Osteoblast (primary cell): ENCODE data around the gene CD2BP2. TPM values are rescaled to one million over a fixed set of nuclear protein-coding genes. Genes with fewer than 3 reads are reported as not detected.

Experiments
- DNase-seq: peaks from one replicate; pipeline ENCODE4 v3.0.0; 2011; ENCODE audit warnings: low spot score, mixed read lengths; ENCODE audit not compliant: insufficient read length; ENCODE audit errors: missing footprints
- H2AFZ ChIP-seq: 2 replicates; pipeline ENCODE4 v1.6.0; 2011; ENCODE audit warnings: mild to moderate bottlenecking, low read length
- H3K27ac ChIP-seq: 2 replicates; pipeline ENCODE4 v1.5.1; 2011; ENCODE audit warnings: mild to moderate bottlenecking, low read depth, low read length, moderate library complexity
- H3K27me3 ChIP-seq: 2 replicates; pipeline ENCODE4 v1.6.0; 2012; ENCODE audit warnings: mild to moderate bottlenecking, control low read depth, inconsistent platforms, low read length, moderate library complexity; ENCODE audit not compliant: insufficient read depth
- H3K36me3 ChIP-seq: 2 replicates; pipeline ENCODE4 v1.5.1; 2011; ENCODE audit warnings: mild to moderate bottlenecking, low read length, control low read depth, moderate library complexity; ENCODE audit not compliant: insufficient read depth
- H3K4me1 ChIP-seq: 2 replicates; pipeline ENCODE4 v1.5.1; 2011; ENCODE audit warnings: mild to moderate bottlenecking, low read length, control low read depth, moderate library complexity; ENCODE audit not compliant: insufficient read depth
- H3K4me2 ChIP-seq: 2 replicates; pipeline ENCODE4 v1.6.0; 2011; ENCODE audit warnings: mild to moderate bottlenecking, low read length; ENCODE audit not compliant: insufficient read depth
- H3K4me3 ChIP-seq: fragments of 200-600 bp; sonication (generic); 3 replicates; pipeline ENCODE4 v1.5.1; 2012; ENCODE audit warnings: mild to moderate bottlenecking, low read length, inconsistent platforms; ENCODE audit not compliant: insufficient read depth
- H3K79me2 ChIP-seq: 2 replicates; pipeline ENCODE4 v1.6.0; 2012; ENCODE audit warnings: mild to moderate bottlenecking, low read length, control low read depth, inconsistent platforms; ENCODE audit not compliant: insufficient read depth
- H3K9me3 ChIP-seq: 2 replicates; pipeline ENCODE4 v1.5.1; 2011; ENCODE audit warnings: low read depth, low read length, control low read depth
- H4K20me1 ChIP-seq: 2 replicates; pipeline ENCODE4 v1.6.0; 2012; ENCODE audit warnings: mild to moderate bottlenecking, low read length, control low read depth; ENCODE audit not compliant: insufficient read depth
- CTCF ChIP-seq: IDR thresholded peaks from 2 replicates; pipeline ENCODE4 v1.5.1; 2011; ENCODE audit warnings: mild to moderate bottlenecking, low read depth, low read length, moderate library complexity; ENCODE audit errors: extremely low read depth
- total RNA-seq: library from RNA; depleted of rRNA; stranded (reverse); fragments of >200 nt; gene quantifications from 2 replicates; pipeline ENCODE4 v1.2.3, GENCODE V29; 2012

Gene CD2BP2
- total RNA-seq, 1 donor = 32.9 TPM

GRCh38 chr16:30380072-30380802 lies 25.1 kb upstream of the CD2BP2 start:
- DNase-seq = peak; percentile 19
- Histone ChIP-seq H3K9me3 (no peaks in the 10 kb centered on the region), H3K4me3 (no peak overlapping the region)

GRCh38 chr16:30379158-30379783 lies 24.2 kb upstream of the CD2BP2 start:
- peaks cover 8% of the 10 kb centered on the region for H4K20me1 ChIP-seq
- H3K4me2 ChIP-seq = peak overlapping the region; percentile 95
- H3K4me3 ChIP-seq = peak overlapping the region; percentile 88
- H3K79me2 ChIP-seq = peaks cover 4% of the 10 kb centered on the region
- no peaks in the 10 kb centered on the region for H3K36me3 ChIP-seq
- H3K4me1 ChIP-seq = peaks cover 14% of the 10 kb centered on the region
- H3K27ac ChIP-seq = no peak overlapping the region
- TF ChIP-seq CTCF = no peak
- DNase-seq = peak; percentile 19
- peak overlapping the region; percentile 50 for H2AFZ ChIP-seq
- no peaks in the 10 kb centered on the region for H3K27me3 ChIP-seq
- H3K9me3 ChIP-seq = no peaks in the 10 kb centered on the region

More at GRCh38 chr16:30380072-30380802, 25.1 kb upstream of the CD2BP2 start:
- Histone ChIP-seq H3K36me3 (no peaks in the 10 kb centered on the region), H3K4me1 (peaks cover 14% of the 10 kb centered on the region), H3K27ac (no peak overlapping the region), H3K79me2 (peaks cover 4% of the 10 kb centered on the region), H4K20me1 (peaks cover 8% of the 10 kb centered on the region), H2AFZ (no peak overlapping the region), H3K27me3 (no peaks in the 10 kb centered on the region), H3K4me2 (no peak overlapping the region)
- TF ChIP-seq CTCF = no peak

- Histone ChIP-seq H3K79me2 (peaks cover 4% of the 10 kb centered on the region), H3K27me3 (no peaks in the 10 kb centered on the region), H3K4me1 (peaks cover 14% of the 10 kb centered on the region), H3K27ac (peak overlapping the region; percentile 91), H3K9me3 (no peaks in the 10 kb centered on the region), H3K36me3 (no peaks in the 10 kb centered on the region), H3K4me3 (peak overlapping the region; percentile 88), H3K4me2 (peak overlapping the region; percentile 95), H2AFZ (peak overlapping the region; percentile 93), H4K20me1 (peaks cover 8% of the 10 kb centered on the region)
- DNase-seq = peak; percentile 100
- TF ChIP-seq CTCF = peak; percentile 30
Measured at GRCh38 chr16:30378236-30379157, 23.4 kb upstream of the CD2BP2 start.
